Kidney (tissue), 14 donors: ENCODE results near the gene NAV1. TPM values are rescaled to one million over a fixed set of nuclear protein-coding genes. Genes with fewer than 3 reads are reported as not detected.
"Not testable (repeated sequence)": the region's sequence is repeated elsewhere in the genome, so short reads cannot be mapped to it uniquely, and the experiment has no call there.

Experiments used
- DNase-seq, 5 donors: peaks; one replicate each; pipeline ENCODE4 v3.0.0-alpha.2; 2013 to 2020
- FAIRE-seq: peaks from 2 replicates; lab custom pipeline; 2012; peaks lifted over from hg19 to GRCh38; lab: Jason Lieb, UNC
- H3K27ac ChIP-seq, 2 donors: one replicate each; pipeline ENCODE4 v1.7.0; 2013; ENCODE audit warnings: low read depth in 2 of 2, low read length in 2 of 2, inconsistent platforms in 1 of 2
- H3K27me3 ChIP-seq: one replicate; pipeline ENCODE4 v1.7.1; 2013; ENCODE audit warnings: low read length, inconsistent platforms; ENCODE audit not compliant: control insufficient read depth, insufficient read depth
- H3K36me3 ChIP-seq, 3 donors: one replicate each; pipeline versions ENCODE4 v1.7.0 to v1.7.1; 2013; ENCODE audit warnings: low read length in 3 of 3, control low read depth in 1 of 3, inconsistent platforms in 1 of 3; ENCODE audit not compliant: insufficient read depth in 3 of 3, control insufficient read depth in 2 of 3
- H3K4me1 ChIP-seq, 3 donors: one replicate each; pipeline versions ENCODE4 v1.7.0 to v1.7.1; 2013; ENCODE audit warnings: low read length in 3 of 3, inconsistent platforms in 1 of 3, low read depth in 1 of 3; ENCODE audit not compliant: control insufficient read depth in 2 of 3, insufficient read depth in 2 of 3
- H3K4me3 ChIP-seq, 3 donors: one replicate each; pipeline versions ENCODE4 v1.7.0 to v1.8.1; 2013; ENCODE audit warnings: low read length in 3 of 3, control low read depth in 1 of 3, inconsistent platforms in 1 of 3
- H3K9ac ChIP-seq, 3 donors: one replicate each; pipeline versions ENCODE4 v1.7.0 to v1.7.1; 2013; ENCODE audit warnings: low read length in 3 of 3, control low read depth in 1 of 3, inconsistent platforms in 1 of 3
- H3K9me3 ChIP-seq, 3 donors: one replicate each; pipeline versions ENCODE4 v1.7.0 to v1.7.1; 2013; ENCODE audit warnings: low read length in 3 of 3, control low read depth in 1 of 3, inconsistent platforms in 1 of 3; ENCODE audit not compliant: control insufficient read depth in 2 of 3, insufficient read depth in 1 of 3
- intact Hi-C: fragments of 100-400 bp; cut with DNase I; formaldehyde crosslinking; loops from one replicate; pipeline ENCODE4 v1.11.1; 2022
- polyA plus RNA-seq: library from polyadenylated mRNA; stranded (reverse); fragments of 350-450 nt; fragmentation: Illumina TruSeq; extraction: RNeasy Lipid Tissue Mini Kit (QIAGEN cat#74804); gene quantifications from one replicate; pipeline ENCODE4 v1.2.3, GENCODE V29; 2014; ENCODE audit warnings: low read depth, low replicate concordance; ENCODE audit not compliant: insufficient read depth
- total RNA-seq: library from RNA; stranded (reverse); fragmentation: NEBNext Ultra II Directional; extraction: Animal tissue kit (Norgen Biotek cat#: 25700); gene quantifications from one replicate; pipeline ENCODE4 v1.2.1, GENCODE V29; 2021
- TF ChIP-seq, protein P1 (sequence below): IDR thresholded peaks from 3 replicates; pipeline ENCODE4 v1.5.1; 2012; ENCODE audit warnings: mild to moderate bottlenecking, moderate library complexity, borderline replicate concordance; ENCODE audit not compliant: insufficient read depth; ENCODE audit errors: extremely low read depth
- donor health status: control.
- donor health status: control.
- donor health status: control.
- donor health status: control.
- donor health status: control.
- donor health status: DM: yes; HTN: yes; CAD: no.
- donor health status: Normal renal cell carcinoma (clear cell type).

Gene NAV1
- total and polyA plus RNA-seq, 2 donors from 2014 or later = 1.7 to 23.0 TPM

DNA sequence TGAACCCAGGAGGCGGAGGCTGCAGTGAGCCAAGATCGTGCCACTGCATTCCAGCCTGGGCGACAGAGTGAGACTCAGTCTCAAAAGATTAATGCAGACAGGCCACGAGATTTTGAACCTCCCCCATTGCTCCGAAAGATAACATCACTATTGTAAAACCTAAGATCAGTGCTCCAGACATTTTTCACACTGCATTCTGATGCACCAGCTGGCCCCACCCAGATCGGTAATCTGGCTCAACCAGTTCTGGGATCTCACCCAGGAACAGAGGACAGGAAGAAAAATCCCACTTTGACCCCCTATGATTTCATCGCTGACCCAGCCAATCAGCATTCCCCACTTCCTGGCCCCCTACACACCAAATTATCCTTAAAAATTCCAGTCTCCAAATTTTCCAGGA is 21.3 kb upstream of the NAV1 start:
- Histone ChIP-seq H3K27ac (no peak overlapping the region), H3K27me3 (no peaks in the 10 kb centered on the region), H3K4me3 (no peak overlapping the region), H3K36me3 (no peaks in the 10 kb centered on the region), H3K9ac (no peak overlapping the region), H3K9me3 (no peaks in the 10 kb centered on the region), H3K4me1 (peaks cover 0 to 3% (median 2%) of the 10 kb centered on the region in 3 donors)
- TF ChIP-seq, protein P1, sequence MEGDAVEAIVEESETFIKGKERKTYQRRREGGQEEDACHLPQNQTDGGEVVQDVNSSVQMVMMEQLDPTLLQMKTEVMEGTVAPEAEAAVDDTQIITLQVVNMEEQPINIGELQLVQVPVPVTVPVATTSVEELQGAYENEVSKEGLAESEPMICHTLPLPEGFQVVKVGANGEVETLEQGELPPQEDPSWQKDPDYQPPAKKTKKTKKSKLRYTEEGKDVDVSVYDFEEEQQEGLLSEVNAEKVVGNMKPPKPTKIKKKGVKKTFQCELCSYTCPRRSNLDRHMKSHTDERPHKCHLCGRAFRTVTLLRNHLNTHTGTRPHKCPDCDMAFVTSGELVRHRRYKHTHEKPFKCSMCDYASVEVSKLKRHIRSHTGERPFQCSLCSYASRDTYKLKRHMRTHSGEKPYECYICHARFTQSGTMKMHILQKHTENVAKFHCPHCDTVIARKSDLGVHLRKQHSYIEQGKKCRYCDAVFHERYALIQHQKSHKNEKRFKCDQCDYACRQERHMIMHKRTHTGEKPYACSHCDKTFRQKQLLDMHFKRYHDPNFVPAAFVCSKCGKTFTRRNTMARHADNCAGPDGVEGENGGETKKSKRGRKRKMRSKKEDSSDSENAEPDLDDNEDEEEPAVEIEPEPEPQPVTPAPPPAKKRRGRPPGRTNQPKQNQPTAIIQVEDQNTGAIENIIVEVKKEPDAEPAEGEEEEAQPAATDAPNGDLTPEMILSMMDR = no peak
- DNase-seq (no peak), FAIRE-seq (no peak)
- intact Hi-C loops = loop anchor here (10.0 kb wide), 1 partner anchor 73 kb away; no protein-coding TSS in a partner anchor

DNA sequence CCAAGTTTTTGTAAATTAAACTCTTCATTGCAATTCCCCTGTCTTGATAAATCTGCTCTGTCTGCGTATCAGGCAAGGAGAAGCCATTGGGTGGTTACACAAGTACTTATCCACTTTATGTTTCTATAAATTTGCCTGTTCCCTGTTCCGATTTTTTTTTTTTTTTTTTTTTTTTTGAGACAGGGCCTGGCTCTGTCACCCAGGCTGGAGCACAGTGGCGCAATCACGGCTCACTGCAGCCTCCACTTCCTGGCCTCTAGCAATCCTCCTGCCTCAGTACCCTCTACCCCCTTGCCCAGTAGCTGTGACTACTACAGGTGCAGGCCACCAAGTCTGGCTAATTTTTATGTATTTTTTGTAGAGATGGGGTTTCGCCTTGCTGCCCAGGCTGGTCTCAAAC is 20.9 kb upstream of the NAV1 start:
- intact Hi-C loops = loop anchor here (10.0 kb wide), 1 partner anchor 73 kb away; no protein-coding TSS in a partner anchor
- Histone ChIP-seq H3K9ac (no peak overlapping the region), H3K4me3 (no peak overlapping the region), H3K9me3 (no peaks in the 10 kb centered on the region), H3K27ac (no peak overlapping the region), H3K27me3 (no peaks in the 10 kb centered on the region), H3K36me3 (no peaks in the 10 kb centered on the region), H3K4me1 (no peaks in the 10 kb centered on the region)
- no peak for FAIRE-seq
- DNase-seq = no peak
- TF ChIP-seq, protein P1 = no peak

DNA sequence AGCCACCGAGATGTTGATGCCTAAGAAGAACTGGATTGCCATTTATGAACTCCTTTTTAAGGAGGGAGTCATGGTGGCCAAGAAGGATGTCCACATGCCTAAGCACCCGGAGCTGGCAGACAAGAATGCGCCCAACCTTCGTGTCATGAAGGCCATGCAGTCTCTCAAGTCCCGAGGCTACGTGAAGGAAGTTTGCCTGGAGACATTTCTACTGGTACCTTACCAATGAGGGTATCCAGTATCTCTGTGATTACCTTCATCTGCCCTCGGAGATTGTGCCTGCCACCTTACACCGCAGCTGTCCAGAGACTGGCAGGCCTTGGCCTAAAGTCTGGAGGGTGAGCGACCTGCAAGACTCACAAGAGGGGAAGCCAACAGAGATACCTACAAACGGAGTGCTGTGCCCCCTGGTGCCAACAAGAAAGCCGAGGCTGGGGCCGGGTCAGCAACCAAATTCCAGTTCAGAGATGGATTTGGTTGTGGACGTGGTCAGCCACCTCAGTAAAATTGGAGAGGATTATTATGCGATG is 18.8 kb upstream of the NAV1 start:
- DNase-seq, H3K4me3 ChIP-seq, H3K36me3 ChIP-seq, intact Hi-C loops, H3K27ac ChIP-seq, H3K9me3 ChIP-seq, FAIRE-seq, H3K9ac ChIP-seq, H3K27me3 ChIP-seq, H3K4me1 ChIP-seq: not testable (repeated sequence)

GRCh38 chr1:201525193-201525778 is 13.6 kb upstream of the NAV1 start:
- DNase-seq (no peak), FAIRE-seq (no peak)
- Histone ChIP-seq H3K36me3 (no peaks in the 10 kb centered on the region), H3K9me3 (no peaks in the 10 kb centered on the region), H3K4me1 (no peaks in the 10 kb centered on the region), H3K27me3 (no peaks in the 10 kb centered on the region), H3K27ac (no peak overlapping the region), H3K9ac (no peak overlapping the region), H3K4me3 (no peak overlapping the region)
- TF ChIP-seq, protein P1 = no peak
- intact Hi-C loops = no loop called here
